GM21390 (cell line): Measurements from ENCODE around the gene PWP2.
"Not testable (repeated sequence)": the region's sequence is repeated elsewhere in the genome, so short reads cannot be mapped to it uniquely, and the experiment has no call there.

Source experiments
- ATAC-seq: cut with Tn5 transposase; IDR thresholded peaks from one replicate; pipeline ENCODE4 v1.9.1; 2021; ENCODE audit not compliant: unreplicated experiment

Gene PWP2

GRCh38 chr21:44127827-44128226 lies 20.6 kb downstream of the PWP2 start:
- not testable (repeated sequence) for ATAC-seq

DNA sequence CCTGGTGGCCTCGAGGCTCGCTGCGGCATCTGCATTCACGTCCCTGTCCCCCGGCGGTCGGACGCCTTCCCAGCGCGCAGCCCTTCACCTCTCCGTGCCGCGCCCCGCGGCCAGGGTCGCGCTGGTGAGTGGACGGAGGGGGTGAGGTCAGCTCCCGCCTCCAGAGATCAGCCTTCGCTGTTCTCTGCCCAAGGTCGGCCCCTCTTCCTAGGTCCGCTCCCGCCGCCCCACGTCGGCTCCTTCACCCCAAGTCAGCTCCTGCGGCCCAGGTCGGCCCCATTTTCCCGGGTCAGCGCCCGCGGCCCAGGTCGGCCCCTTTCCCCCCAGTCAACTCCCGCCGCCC lies 26.5 kb downstream of the PWP2 start:
- peak; percentile 31 for ATAC-seq

GRCh38 chr21:44134732-44135131 lies 27.5 kb downstream of the PWP2 start:
- not testable (repeated sequence) for ATAC-seq

- not testable (repeated sequence) for ATAC-seq
Observed at GRCh38 chr21:44138039-44138438, 30.8 kb downstream of the PWP2 start.

- ATAC-seq = not testable (repeated sequence)
Observed at GRCh38 chr21:44139787-44140551, 32.8 kb downstream of the PWP2 start.

DNA sequence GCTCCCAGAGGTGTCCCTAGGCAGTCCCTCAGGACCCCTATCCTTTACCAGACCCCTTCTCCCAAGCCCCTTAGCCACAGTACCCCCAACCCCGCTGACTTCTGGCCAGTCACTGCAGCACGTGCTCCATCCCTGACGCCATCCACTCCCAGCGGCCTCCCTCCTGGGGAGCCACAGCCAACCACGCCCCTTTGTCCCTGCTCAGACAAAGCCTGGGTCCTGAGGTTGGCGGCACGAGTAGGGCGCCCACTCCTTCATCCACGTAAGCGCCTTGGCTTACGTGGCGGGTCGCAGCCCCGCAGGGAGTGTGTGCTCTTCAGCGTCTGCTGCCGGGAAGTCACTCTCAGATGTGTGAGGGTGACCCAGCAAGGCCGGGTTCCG lies 33.3 kb downstream of the PWP2 start:
- not testable (repeated sequence) for ATAC-seq

DNA sequence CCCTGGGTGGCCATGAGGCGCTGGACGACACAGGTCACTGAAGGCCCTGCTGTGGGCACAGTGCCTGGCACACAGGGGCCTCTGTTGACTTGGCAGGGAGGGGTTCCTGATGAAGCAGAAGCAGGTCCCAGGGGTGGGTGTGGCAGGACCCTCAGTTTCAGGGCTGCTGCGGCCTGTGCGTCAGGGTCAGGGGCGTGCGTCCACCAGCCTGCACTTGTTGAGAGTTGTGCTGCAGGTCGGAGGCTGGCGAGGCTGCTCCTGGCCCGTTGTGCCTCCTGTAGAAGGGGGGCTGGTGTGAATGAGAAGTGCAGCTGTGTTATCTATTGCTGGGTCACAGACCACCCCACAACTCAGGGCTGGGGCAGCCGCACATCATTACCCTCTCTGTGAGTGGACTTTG lies 35.3 kb downstream of the PWP2 start:
- not testable (repeated sequence) for ATAC-seq

DNA sequence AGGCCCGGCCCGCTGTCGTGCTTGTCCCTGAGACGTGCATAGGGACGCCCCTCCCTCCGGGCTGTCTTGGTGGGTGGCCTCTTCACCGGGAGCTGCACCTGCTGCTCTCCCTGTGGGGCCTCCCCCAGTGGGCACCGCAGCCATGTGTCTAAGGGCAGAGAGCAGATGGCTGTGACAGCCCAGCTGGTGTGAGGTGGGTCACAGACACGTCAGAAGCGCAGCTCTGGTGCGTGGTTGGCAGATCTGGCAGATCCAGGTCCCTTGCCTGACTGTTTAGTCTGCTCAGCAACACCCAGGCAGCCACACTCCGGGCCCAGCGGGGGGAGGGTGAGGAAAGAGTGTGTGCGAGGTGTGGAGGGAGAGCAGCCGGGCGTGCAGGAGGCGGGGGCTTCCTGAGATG lies 36.2 kb downstream of the PWP2 start:
- ATAC-seq = peak; percentile 37

DNA sequence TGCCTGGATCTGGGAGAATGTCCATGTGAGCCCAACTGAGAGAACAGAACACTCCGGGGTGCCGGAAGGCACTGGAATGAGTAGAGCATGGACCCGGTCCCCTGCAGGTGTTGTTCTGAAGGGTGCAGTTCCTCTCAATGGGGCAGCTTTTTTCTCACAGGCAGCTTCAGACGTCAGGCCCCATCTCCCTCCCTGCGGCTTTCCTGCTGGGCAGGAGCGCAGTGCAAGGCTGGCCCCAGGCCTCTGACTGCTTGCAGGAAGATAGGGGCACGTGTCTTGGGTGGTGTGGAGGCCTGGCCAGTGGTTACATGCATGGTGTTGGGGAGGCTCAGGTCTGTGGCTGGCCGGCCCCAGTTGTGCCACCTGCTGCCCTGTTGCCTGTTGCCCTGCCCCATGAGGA lies 36.8 kb downstream of the PWP2 start:
- not testable (repeated sequence) for ATAC-seq

- not testable (repeated sequence) for ATAC-seq
Observed at GRCh38 chr21:44144784-44145602, 37.8 kb downstream of the PWP2 start.

GRCh38 chr21:44145616-44146015 lies 38.4 kb downstream of the PWP2 start:
- not testable (repeated sequence) for ATAC-seq

DNA sequence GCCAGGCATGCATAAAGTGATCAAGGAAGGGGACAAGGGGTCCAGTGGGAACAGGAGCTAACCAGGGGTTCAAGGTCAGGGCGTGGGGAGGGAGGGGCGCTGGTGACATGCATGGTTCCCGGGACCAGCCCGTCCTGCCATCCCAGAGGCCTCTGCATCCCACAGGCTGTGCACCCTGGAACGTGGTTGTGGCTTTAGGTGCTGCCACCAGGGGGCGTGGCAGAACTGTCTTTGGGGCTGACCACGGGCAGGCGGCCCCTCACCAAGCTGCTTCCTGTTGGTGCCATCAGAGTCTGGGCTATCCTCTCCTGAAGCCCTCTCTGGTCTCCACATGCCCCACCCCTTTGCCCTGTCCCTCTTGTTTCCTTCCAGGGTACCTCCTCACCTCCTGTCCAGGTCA lies 39.9 kb downstream of the PWP2 start:
- not testable (repeated sequence) for ATAC-seq

DNA sequence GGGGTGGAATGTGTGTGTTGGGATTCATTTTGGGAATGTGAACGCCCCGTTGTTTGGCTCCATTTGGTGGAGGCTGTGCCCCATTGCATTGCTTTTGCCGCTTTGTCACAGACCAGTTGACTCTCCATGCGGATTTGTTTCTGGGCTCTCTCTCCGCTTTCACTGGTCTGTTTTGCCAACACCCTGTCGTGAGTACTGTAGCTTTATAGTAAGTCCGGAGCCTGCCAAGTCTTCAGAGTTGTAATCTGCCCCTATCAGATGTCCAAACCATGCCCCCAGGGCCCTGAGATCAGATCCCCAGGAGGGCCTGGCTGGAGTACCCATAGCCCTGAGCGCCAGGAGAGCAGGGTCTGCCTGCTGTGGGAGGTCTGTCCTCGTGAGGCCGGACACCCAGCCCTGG lies 43.1 kb downstream of the PWP2 start:
- ATAC-seq = not testable (repeated sequence)

DNA sequence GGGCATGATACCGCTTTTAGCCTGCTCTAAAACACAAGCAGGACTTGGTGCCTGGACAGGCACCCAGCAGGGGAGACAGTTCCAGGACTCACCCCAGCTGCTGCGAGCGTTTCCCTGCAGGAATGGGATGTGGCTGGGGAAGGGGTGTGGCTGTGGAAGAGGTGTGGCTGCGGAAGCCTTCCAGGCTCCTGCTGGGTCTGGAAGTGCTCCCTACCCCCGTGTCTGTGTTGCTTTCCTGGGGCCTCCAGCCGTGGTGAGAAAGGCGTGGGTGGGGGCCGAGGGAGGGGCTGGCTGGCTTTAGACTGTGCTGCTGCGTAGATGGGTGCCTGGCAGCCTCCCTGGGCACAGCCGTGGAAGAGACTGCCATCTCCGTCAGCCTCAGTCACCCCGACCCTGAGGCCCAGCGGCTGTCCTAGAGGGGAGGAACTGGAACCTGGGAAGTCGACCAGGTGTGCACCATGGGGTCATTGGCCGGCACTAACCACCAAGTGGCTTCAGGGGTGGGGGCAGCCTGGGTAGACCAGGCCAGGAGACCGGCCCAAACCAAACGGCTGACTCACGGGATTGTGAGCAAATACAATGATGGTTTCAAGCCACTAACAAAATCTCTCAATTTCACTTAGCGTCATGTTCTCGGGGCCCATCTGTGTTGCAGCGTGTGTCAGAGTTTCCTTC lies 46.2 kb downstream of the PWP2 start:
- ATAC-seq = not testable (repeated sequence)

- not testable (repeated sequence) for ATAC-seq
Observed at GRCh38 chr21:44153889-44154228, 46.7 kb downstream of the PWP2 start.

- not testable (repeated sequence) for ATAC-seq
Observed at GRCh38 chr21:44154816-44155230, 47.6 kb downstream of the PWP2 start.

DNA sequence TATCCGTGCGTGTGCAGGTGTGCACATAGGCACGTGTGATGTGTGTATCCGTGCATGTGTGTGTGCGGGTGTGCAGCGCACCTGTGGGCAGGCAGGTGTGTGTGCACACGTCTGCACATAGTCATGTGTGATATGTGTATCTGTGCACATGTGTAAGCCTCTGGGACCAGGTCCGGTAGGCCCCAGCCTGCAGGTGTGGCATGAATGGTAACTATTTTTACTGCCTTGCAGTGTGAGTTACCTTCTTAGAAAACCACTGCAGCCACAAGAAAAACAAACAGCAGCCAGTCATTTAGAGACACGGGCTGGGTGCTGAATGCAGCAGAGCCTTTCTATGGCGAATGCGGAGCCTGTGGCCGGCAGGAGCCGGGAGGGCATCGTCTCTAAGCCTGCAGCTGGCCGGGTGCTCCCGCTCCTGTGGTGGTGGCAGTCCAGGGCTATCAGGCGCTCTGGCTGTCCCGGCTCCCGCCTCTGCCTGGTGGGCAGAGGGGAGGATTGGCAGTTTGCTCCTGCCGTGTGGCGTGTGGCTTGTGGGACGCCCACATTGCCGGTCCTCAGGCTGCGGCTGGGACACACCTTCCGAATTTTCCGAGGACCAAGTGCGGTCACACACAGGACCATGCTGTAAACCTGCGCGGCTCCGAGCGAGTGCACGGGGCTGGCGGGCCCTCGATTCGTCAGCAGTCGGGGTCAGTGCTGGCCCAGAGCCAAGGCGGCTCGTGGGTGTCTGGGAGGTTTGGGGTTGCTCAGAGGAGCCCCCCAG lies 48.2 kb downstream of the PWP2 start:
- not testable (repeated sequence) for ATAC-seq

DNA sequence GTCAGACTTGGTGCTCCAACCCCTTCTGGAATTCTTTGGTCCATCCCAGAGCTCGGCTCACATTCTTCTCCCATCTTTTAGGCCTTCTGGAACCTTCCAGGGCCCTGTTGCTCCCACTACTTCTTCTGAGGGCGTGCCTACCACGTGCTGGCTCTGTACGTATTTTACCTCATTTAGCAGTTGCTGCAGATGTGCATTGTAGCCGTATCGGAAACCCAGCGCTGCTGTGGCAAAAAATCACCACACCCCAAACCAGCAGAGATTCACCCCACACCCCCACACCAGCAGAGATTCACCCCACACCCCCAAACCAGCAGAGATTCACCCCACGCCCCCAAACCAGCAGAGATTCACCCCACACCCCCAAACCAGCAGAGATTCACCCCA lies 48.8 kb downstream of the PWP2 start:
- not testable (repeated sequence) for ATAC-seq

- ATAC-seq = not testable (repeated sequence)
Observed at GRCh38 chr21:44157439-44158081, 50.4 kb downstream of the PWP2 start.

DNA sequence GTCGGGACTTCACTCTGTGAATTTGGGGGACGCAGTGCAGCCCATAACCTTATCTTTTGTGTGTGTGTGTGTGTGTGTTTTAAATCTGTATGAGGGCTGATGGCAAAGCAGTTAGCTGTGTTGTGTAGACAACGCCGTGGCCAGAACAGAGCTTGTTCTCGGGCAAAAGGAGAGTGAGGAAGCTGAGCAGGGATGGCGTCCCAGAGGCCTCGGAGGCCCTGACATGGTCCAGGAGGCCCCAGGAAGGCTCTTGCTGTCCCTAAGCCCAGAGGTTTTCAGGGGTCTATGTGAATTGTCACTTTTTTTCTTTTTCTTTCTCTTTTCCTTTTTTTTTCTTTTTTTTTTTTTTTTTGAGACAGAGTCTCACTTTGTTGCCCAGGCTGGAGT lies 50.9 kb downstream of the PWP2 start:
- ATAC-seq = not testable (repeated sequence)
